Endothelial cell of umbilical vein (primary cell): ENCODE results near the gene PLEKHA7.

Experiments
- MYC ChIP-seq: IDR thresholded peaks from one replicate; pipeline ENCODE4 v1.6.1; 2011; ENCODE audit warnings: mild to moderate bottlenecking, low read depth, low read length
- POLR2A ChIP-seq: IDR thresholded peaks from 2 replicates; pipeline ENCODE4 v1.6.1; 2012; ENCODE audit warnings: low read depth, mild to moderate bottlenecking, control low read depth, low read length
- POLR2AphosphoS5 ChIP-seq: IDR thresholded peaks from 2 replicates; pipeline ENCODE4 v1.6.1; 2012; ENCODE audit warnings: low read depth, mild to moderate bottlenecking, control low read depth, low read length, moderate library complexity; ENCODE audit not compliant: insufficient read depth
- TF ChIP-seq, protein P1 (sequence below), 2 donors: IDR thresholded peaks; 1 replicate in 1 of 2; 2 replicates in 1 of 2; pipeline ENCODE4 v1.5.1; 2011; ENCODE audit warnings: low read length in 2 of 2, mild to moderate bottlenecking in 2 of 2, moderate library complexity in 2 of 2, control low read depth in 1 of 2, inconsistent platforms in 1 of 2, low read depth in 1 of 2; ENCODE audit not compliant: insufficient read depth in 1 of 2; ENCODE audit errors: extremely low read depth in 1 of 2
- TF ChIP-seq, protein P2 (sequence below): IDR thresholded peaks from 2 replicates; pipeline ENCODE4 v1.6.1; 2011; ENCODE audit not compliant: insufficient read depth, insufficient read length

DNA sequence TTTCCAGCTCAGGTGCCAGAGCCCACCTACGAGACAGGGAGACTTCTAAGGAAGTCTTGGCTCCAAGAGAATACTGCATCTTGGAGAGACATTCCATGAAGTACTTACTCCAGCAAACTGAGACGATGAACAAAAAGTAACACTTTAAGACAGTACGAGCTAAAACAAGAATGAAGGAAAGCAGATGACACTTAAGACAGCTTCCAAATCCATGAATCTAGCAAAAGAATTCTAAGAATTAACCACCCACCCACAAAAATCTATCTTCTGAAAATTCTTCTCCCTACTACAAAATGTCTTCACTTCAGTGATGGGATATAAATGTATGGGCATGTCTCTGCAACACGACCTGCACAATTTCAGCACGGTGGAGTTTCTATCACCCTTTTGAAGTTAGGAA is 142.8 kb downstream of the PLEKHA7 start:
- TF ChIP-seq, protein P1, sequence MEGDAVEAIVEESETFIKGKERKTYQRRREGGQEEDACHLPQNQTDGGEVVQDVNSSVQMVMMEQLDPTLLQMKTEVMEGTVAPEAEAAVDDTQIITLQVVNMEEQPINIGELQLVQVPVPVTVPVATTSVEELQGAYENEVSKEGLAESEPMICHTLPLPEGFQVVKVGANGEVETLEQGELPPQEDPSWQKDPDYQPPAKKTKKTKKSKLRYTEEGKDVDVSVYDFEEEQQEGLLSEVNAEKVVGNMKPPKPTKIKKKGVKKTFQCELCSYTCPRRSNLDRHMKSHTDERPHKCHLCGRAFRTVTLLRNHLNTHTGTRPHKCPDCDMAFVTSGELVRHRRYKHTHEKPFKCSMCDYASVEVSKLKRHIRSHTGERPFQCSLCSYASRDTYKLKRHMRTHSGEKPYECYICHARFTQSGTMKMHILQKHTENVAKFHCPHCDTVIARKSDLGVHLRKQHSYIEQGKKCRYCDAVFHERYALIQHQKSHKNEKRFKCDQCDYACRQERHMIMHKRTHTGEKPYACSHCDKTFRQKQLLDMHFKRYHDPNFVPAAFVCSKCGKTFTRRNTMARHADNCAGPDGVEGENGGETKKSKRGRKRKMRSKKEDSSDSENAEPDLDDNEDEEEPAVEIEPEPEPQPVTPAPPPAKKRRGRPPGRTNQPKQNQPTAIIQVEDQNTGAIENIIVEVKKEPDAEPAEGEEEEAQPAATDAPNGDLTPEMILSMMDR (IDR thresholded peaks at IDR 0.05; ENCODE audit: extremely low read depth in 1 of 2, insufficient read depth in 1 of 2, low read depth in 1 of 2, low read length in 2 of 2) = no peak
- TF ChIP-seq, protein P2, sequence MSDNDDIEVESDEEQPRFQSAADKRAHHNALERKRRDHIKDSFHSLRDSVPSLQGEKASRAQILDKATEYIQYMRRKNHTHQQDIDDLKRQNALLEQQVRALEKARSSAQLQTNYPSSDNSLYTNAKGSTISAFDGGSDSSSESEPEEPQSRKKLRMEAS = no peak
- TF ChIP-seq MYC (no peak), POLR2A (no peak), POLR2AphosphoS5 (no peak)
